ENCODE results near the gene PPFIA2.

The PPFIA2 gene

GRCh38 chr12:81492131-81492720 is 266.9 kb downstream of the PPFIA2 start:
- ChIA-PET POLR2A (no interaction called here), CTCF (no interaction called here)
- no peak for DNase-seq (ENCODE audit: extremely low spot score)
- no peak for TF ChIP-seq CTCF (IDR thresholded peaks at IDR 0.05; ENCODE audit: control extremely low read depth, extremely low read depth, low read depth, missing control alignments)

DNA sequence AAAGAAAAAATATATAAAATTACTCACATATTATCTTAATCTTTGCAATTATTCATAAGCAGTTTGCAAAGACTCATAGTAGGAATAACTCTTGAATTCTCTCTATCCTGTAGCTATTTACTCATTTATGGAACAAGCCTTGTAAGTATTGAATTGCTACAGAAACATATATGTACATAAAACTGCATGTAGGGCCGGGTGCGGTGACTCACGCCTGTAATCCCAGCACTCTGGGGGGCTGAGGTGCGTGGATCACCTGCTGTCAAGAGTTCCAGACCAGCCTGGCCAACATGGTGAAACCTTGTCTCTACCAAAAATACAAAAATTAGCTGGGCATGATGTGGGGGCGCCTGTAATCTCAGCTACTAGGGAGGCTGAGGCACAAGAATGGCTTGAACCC is 286.2 kb downstream of the PPFIA2 start:
- CTCF ChIA-PET: interaction anchor here (2.1 kb wide), 1 partner anchor 13 kb away, joined by 7 read pairs; no protein-coding TSS in a partner anchor
- TF ChIP-seq CTCF (IDR thresholded peaks at IDR 0.05; ENCODE audit: control extremely low read depth, extremely low read depth, low read depth, missing control alignments): no peak
- no peak for DNase-seq (ENCODE audit: extremely low spot score)
- POLR2A ChIA-PET: no interaction called here

GRCh38 chr12:81470923-81471322 is 288.2 kb downstream of the PPFIA2 start:
- ChIA-PET CTCF (interaction anchor here (1.1 kb wide), 1 partner anchor 26 kb away, joined by 3 read pairs; no protein-coding TSS in a partner anchor), POLR2A (no interaction called here)
- DNase-seq (ENCODE audit: extremely low spot score): no peak
- TF ChIP-seq CTCF (IDR thresholded peaks at IDR 0.05; ENCODE audit: control extremely low read depth, extremely low read depth, low read depth, missing control alignments): no peak

DNA sequence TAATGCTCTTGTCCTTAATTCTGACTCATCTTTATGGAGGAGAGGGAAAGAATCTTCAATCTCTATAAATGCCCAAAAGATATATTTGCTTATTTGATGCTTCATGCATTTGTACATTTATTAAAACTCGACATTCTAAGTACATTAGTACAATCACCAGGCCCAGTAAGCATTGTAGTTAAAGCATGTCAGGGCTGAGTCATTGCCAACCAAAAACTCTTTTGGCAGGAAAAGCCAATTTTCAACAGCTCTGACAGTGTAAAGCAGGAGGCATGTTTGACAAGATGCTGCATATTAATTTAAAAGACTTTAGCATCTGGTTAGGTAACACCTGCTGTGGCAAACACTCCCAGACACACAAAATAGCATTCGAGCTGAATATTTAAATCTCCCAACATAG is 290.9 kb downstream of the PPFIA2 start:
- ChIA-PET CTCF (interaction anchor here (0.9 to 1.2 kb wide), 2 partner anchors 17 to 29 kb away, joined by 3 to 4 read pairs; no protein-coding TSS in a partner anchor), POLR2A (no interaction called here)
- TF ChIP-seq CTCF (IDR thresholded peaks at IDR 0.05; ENCODE audit: control extremely low read depth, extremely low read depth, low read depth, missing control alignments): no peak
- no peak for DNase-seq (ENCODE audit: extremely low spot score)

DNA sequence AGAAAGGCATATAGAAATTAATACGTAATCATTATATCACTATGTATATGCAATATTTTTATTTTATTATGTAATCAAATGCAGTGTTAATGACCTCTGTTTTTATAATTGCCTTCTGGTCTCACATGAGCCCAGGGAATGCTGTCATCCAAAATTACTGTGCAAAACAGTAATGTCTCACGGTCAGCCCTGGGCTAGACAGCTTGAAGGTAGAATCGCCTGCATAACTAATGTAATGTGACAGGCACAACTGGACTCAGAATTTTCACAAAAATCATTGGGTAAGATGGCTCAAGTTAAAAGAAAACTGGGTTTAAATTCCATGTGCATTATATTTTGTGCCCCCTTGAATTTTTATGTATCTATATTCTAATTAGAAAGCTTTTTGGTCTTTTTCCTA is 293.3 kb downstream of the PPFIA2 start:
- POLR2A ChIA-PET: no interaction called here
- CTCF ChIA-PET: interaction anchor here (1.4 kb wide), 1 partner anchor 11 kb away, joined by 3 read pairs; no protein-coding TSS in a partner anchor
- DNase-seq (ENCODE audit: extremely low spot score): no peak
- no peak for TF ChIP-seq CTCF (IDR thresholded peaks at IDR 0.05; ENCODE audit: control extremely low read depth, extremely low read depth, low read depth, missing control alignments)

DNA sequence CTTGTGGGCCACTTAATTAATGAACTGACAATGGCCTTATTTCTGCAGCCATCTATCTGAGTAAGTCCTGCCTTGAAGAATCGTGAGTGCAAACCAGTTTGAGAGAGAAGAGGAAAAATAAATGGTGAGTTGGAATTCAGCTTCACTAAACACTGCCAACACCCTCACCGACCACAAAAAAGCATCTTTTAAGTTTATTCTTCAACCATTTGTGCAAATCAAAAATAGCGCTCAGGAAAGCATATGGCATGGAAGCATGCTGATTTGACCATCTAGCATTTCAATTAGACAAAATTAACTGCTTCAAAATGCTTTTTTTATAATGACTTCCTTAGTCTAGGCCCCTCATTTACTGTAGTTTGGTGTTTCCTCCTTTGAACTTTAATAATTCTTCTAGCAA is 294.0 kb downstream of the PPFIA2 start:
- TF ChIP-seq CTCF (IDR thresholded peaks at IDR 0.05; ENCODE audit: control extremely low read depth, extremely low read depth, low read depth, missing control alignments): no peak
- POLR2A ChIA-PET: no interaction called here
- DNase-seq (ENCODE audit: extremely low spot score): no peak
- CTCF ChIA-PET: interaction anchor here (0.9 to 1.4 kb wide), 2 partner anchors 11 to 58 kb away, joined by 3 read pairs; no protein-coding TSS in a partner anchor
